GM18951 (cell line): Measurements from ENCODE around the gene KRTCAP2.

ENCODE experiments used
- POLR2A ChIP-seq: IDR thresholded peaks from 4 replicates; pipeline ENCODE4 v1.6.1; 2011; ENCODE audit warnings: mild to moderate bottlenecking; ENCODE audit not compliant: insufficient read length, insufficient read depth; ENCODE audit errors: extremely low read depth
- in situ Hi-C: fragments of 300-500 bp; cut with MboI; formaldehyde crosslinking; loops from one replicate; pipeline ENCODE4 v1.12.0; 2022; ENCODE audit warnings: low sequenced_read_pairs, mixed read lengths, inconsistent platforms; ENCODE audit not compliant: unreplicated experiment

The KRTCAP2 gene

GRCh38 chr1:155206891-155207805, 34.0 kb upstream of the KRTCAP2 start:
- in situ Hi-C loops = no loop called here
- no peak for TF ChIP-seq POLR2A

DNA sequence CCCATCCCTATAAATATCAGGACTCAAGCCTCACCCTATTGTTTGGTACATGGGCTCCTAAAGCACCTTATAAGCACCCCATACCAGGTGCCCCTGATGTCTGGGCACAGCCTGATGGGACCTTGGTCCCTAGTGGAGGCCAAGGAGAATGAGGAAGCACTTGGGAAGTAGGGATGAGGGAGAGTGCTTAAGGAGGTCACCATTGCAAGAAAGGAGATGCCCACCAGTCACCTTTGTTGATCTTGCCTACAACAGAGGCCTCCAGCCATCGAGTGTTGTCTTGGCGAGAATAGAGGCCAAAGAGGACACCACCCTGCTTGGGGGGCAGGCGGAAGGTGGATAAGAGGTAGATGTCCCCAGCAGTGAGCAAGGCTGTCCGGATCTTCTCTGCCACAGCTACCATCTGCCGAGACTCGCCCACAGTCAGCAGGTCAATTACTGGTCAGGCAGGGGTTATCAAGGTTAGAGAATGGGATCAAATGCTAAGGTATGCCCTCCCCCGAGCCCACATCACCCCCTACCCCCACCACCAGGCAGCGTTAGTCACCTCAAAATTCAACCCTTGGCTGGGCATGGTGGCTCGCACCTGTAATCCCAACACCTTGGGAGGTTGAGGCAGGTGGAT, 33.0 kb upstream of the KRTCAP2 start:
- in situ Hi-C loops = no loop called here
- no peak for TF ChIP-seq POLR2A

- in situ Hi-C loops = no loop called here
- TF ChIP-seq POLR2A = no peak
Measured at GRCh38 chr1:155205035-155205434, 31.9 kb upstream of the KRTCAP2 start.

DNA sequence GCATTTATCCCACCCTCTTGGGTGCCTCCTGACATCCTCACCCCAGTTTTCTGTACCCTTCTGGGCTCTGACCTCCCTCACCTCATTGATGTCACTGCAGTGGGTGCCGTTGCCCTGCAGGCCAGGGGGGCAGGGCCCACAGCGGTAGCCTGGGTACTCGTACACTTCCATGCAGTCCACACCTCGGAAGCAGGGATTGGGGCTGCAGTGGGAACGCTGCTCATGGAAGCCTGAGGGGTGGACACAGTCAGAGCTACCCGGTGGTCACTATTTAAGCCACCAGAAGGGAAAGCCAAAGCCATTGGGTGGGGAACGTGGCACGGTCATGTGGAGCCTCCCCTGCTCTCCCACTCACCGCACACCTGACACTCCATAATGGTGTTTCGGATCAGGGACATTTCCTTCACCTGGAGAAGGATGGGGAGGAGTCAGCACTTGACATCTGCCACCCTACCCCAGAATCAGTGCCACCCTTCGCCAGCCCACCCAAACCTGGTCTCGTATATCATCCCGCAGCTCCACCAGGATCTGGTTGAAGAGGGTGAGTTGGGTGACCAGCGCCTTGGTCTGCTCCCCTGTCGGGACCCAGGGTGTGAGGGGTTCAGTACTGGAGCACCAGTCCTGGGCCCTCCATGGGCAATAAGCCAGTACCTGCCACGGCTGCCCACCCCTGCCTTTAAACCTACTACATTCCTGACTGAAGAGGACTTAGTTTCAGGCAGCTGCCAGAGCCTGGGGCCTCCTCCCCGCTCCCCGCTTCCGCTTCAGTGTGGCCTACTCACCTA, 29.8 kb upstream of the KRTCAP2 start:
- in situ Hi-C loops = no loop called here
- TF ChIP-seq POLR2A = no peak

DNA sequence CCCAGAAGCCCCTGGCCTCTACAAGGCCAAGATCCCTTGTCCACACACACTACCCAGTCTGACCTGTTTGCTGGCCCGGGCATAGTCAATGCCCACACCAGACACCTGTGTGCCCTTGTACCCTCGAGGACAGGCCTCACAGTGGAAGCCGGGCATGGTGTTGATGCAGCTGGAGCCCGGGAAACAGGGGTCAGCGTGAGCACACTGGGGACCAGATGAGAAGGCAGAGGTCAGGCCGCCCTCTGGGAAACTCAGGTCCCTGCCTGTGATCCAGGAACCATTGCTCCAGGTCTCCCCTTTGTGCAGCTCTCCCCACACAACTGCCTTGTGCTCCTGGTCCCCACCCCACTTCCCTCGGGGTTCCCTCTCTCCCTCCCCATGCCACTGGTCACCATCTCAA, 29.1 kb upstream of the KRTCAP2 start:
- in situ Hi-C loops = no loop called here
- no peak for TF ChIP-seq POLR2A

- TF ChIP-seq POLR2A = no peak
- in situ Hi-C loops = no loop called here
Measured at GRCh38 chr1:155200920-155201319, 27.8 kb upstream of the KRTCAP2 start.

- TF ChIP-seq POLR2A = no peak
- in situ Hi-C loops = no loop called here
Measured at GRCh38 chr1:155199792-155200191, 26.7 kb upstream of the KRTCAP2 start.

DNA sequence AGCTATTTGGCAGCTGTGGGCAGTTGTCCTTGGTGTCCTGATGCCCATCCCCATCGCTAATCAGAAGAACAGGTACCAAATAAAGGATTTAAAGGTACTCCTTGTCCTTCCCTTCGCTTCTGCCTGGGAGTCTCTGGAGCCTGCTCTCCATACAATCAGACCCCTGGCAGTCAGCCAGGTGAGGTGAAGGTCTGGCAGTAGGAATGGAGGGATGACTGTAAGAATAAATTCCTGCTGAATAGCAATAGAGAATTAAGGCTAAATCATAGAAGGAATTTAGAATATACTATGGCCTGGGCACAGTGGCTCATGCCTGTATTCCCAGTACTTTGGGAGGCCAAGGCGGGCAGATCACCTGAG, 25.4 kb upstream of the KRTCAP2 start:
- in situ Hi-C loops = no loop called here
- no peak for TF ChIP-seq POLR2A

- TF ChIP-seq POLR2A = no peak
- in situ Hi-C loops = no loop called here
Measured at GRCh38 chr1:155197901-155198546, 24.9 kb upstream of the KRTCAP2 start.

GRCh38 chr1:155196893-155197638, 24.0 kb upstream of the KRTCAP2 start:
- in situ Hi-C loops = no loop called here
- no peak for TF ChIP-seq POLR2A

- in situ Hi-C loops = no loop called here
- TF ChIP-seq POLR2A = no peak
Measured at GRCh38 chr1:155196103-155196892, 23.2 kb upstream of the KRTCAP2 start.
